RKO (cell line): ENCODE data around the gene ATG5.

Source experiments
- DNase-seq: peaks from one replicate; pipeline ENCODE4 v3.0.0-alpha.2; 2016; ENCODE audit warnings: low spot score

ATG5 gene

DNA sequence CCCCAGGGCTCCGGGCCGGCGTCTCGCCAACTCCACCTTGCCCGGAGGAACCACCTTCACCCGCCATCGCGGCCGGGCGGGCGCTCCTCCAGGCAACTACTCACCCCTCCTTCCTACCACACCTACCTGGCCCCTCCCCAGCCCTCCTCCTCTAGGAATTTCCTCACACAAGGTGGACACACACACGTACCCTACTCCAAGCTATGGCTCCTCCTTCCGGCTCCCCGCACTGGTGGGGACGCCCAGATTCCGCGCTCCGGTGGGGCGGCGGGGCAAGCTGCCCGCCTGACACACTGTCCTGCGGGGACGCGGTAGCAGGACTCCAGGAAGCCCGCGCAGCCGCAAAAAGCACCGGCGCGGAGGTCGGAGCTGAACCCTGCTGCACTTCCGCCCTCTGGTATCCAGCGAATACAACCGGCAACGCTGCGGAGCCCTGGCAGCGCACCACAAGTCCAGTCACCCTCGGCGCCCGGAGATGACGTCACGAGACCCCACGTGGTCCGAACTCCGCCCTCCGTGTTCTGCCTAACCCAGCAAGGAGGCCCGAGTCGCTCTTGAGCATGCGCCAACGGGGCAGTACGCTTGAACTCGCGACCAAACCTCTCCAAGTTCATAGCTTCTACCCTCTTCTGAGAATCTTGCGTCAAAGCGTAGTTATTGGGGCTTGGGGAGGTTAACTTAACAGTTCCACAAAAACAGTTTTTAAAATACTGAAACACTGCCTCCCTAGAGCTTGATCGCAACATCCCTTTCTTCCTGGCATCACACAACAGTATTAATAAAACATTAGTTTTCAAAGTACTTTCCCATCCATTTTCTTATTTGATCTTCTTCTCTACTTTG is at the start of gene ATG5:
Gene ATG5 (minus strand): TSS at position 425 of the 843 bp plus-strand sequence. CDS start 9,552 bp downstream, outside the sequence.
- DNase-seq: peak; percentile 98

GRCh38 chr6:106373502-106374239 is 48.1 kb upstream of the ATG5 start:
- no peak for DNase-seq

GRCh38 chr6:106372838-106373501 is 47.4 kb upstream of the ATG5 start:
- no peak for DNase-seq

DNA sequence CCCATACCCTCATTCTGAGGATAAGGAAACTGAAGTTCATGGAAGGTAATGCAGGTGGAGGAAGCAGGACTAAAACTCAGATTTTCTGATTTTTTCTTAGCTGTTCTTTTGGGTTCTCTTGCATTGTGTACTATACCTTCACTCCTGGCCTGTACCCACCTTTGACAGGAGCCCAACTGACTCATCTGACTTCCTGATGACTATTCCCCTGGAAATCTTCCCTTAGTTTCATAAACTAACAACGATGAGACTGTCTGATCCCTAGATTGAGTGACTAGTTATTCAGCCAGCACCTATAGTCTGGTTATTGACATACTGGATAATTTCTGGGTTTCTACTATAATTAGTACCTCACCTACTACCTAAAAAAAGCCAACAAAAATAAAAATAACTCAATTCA is 45.1 kb upstream of the ATG5 start:
- DNase-seq: no peak

DNA sequence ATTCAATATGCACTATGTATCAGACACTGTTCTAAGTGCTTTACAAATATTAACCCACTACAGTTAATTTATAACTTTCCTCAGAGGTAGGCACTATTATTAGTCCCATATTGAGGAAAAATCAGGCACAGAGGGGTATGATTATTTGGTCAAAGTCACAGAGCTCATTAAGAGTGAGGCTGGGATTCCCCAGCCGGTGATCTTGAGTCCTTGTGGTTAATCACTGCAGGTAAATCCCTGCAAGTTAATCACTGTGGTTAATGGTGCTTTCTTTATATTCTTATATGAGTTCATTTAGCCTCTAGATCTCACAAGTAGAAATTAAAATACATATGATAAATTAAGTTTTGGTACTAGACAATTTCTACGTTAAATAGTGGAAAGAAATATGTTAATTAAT is 44.2 kb upstream of the ATG5 start:
- no peak for DNase-seq

DNA sequence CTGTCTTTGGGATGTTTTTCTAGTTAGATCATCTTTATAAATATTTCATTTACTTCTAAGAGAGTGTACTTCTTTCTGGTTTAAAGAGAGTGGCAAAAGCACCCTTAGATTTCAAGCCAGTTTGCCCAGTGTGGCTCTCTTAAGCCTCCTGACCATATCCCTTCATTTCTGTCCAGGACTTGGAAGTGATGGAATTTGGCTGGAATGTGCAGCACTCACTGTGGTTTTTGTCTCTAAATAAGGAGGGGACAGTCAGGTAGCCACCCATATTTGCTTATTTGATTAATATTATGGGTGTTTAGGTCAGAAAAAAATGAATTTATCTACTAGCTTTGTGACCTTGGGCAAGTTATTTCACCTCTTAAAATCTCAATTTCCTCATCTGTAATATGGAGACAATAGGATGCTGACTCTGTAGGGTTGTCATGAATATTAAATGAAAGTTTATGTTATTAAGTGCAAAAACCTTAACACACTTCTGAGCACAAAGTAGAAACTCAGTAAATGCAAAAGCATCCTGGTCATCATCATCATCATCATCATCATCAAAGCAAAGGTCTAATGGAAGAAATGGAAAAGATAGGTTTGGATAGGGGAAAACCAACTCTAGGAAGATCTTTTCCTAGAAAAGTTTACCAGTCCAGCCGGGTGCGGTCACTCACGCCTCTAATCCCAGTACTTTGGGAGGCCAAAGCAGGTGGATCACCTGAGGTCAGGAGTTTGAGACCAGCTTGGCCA is 38.0 kb upstream of the ATG5 start:
- DNase-seq: no peak

GRCh38 chr6:106360989-106361430 is 35.5 kb upstream of the ATG5 start:
- no peak for DNase-seq

DNA sequence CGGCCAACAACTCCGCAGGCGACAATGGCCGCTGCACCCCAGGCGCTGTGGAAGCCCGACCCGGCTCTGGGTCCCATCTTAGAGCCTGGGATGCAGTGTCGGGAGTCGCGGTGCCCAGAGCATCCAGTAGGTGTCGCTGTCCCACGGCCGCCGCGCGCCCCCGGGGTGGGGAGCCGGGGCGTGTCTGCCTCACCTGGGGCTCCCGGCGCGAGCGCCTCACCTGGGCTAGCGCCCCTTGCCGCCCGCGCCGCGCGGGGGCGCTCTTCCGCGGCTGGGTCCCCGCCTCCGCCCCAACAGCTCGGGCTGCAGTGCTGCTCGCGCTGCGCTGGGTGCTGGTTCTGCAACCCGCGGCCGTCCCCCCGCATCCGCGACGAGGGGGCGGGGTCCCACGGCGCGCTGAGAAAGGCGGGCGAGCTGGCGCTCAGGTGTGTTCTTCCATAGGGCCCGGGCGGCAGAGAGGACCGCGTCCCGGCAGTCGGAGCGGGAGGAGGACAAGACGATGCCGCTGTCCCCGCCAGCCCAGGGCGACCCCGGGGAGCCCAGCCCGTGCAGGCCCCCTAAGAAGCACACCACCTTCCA is 34.9 kb upstream of the ATG5 start, which contains the start of gene CRYBG1:
Gene CRYBG1 (plus strand): TSS at position 308 of the 579 bp plus-strand sequence. CDS start 192 bp downstream, at position 500.
- DNase-seq: peak; percentile 19

- no peak for DNase-seq
Observed at GRCh38 chr6:106359959-106360409, 34.4 kb upstream of the ATG5 start.

DNA sequence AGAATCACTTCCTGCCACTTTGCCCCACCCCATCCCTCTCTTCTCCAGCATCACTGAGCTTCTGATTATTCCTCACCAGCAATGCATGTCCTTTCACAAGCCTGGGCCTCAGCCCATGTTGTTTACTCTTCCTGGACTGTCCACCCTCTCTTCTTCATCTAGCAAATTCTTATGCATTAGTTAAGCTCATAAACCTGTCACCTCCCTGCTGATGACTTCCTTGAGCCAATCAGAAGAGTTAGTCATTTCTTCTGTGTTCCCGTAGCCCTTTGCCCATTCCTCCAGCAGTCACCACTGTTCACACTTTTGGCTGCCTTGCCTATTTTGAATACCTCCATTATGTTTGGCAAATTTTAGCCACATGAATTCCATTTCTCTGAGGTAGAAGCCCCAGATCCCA is 30.8 kb upstream of the ATG5 start:
- DNase-seq: no peak

- no peak for DNase-seq
Observed at GRCh38 chr6:106347219-106347618, 21.7 kb upstream of the ATG5 start.

DNA sequence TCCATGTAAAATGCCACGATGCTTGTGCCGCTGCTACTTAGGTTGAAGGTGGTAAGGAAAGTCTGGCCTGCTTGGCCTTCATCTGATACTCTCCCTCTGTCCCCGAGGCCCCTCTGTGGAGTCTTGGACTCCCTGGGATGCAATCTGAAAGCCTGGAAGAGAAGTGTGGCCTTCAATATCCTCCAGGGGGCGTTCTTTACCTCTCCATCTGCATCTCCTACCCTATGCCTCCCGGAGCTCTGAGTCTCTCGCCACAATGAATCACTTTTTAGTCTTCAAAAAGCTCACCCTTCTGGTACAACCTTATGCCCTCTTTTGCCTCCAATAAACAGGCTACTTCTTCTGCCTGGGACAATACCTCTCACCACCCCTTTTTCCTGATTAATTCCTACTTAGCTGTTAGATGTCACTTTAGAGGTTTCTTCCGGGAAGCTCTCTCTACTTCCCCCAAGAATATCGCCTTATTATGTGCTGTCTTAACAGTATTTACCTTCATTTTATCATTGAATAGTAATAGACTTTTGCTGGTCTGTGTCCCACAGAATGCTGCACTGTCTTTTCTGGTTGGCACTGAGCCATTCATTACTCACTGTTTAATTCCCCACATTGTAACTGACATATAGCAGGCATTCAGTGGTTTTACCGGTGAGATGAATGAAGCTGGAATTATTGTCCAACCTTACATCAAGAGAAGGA is 13.9 kb upstream of the ATG5 start:
- peak; percentile 90 for DNase-seq

GRCh38 chr6:106334646-106335448 is 9.3 kb upstream of the ATG5 start:
- DNase-seq: peak; percentile 58

- peak; percentile 25 for DNase-seq
Observed at GRCh38 chr6:106324726-106325335, 729 bp downstream of the ATG5 start.

DNA sequence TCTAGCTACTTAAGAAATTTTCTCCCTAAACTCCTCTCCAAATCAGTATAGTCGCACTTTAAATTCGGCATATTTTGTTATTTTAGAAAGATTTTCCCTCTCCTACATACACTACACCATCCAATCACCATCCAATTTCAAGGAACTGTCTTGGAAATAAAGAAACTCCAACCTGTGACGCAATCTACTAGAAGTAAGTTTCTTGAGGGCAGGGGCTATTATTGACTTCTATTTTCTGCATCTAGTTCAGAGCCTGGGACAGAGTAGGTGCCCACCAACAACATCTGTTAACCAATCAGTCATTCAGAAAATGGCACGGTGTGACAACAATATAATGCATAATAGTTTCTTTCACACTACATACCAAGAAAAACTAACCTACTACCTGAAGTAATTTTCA is 3.6 kb downstream of the ATG5 start:
- DNase-seq: no peak

GRCh38 chr6:106318851-106319250 is 6.7 kb downstream of the ATG5 start:
- no peak for DNase-seq

DNA sequence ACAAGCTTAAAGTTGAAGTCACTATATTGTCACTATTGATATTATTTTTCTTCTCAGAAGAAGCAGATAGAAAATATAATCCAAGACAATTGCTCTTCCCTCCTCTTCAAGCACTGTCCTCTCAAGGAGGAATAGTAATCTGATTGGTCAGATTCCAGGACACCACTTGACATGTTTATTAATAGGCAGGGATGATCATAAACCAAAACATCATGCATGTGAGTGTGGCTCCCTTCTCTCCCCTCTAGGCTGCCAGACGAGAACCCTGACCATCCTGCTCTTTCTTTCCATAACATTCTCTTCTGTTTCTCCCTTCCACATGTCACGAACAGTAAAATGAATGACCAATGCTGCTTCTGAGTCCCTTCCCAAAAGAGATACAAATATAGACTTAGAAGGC is 7.5 kb downstream of the ATG5 start:
- DNase-seq: no peak

DNA sequence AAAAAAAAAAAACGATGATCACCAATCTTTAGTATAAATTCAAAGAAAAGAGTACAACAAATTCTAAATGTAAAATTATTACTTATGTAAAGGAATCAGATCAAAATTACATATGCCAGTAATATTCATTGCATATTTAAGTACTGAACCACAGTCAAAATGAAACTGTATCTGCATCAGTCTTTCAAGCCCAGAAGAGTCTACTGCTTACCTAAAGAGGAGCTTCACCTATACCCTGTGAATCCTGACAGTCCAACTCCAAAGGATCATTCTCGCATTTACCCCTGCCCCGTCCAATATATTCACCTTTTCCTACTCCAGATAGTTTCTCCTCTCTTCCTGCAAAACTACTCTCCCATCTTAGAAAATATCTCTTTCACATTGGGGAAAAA is 9.2 kb downstream of the ATG5 start:
- no peak for DNase-seq

- peak; percentile 14 for DNase-seq
Observed at GRCh38 chr6:106315765-106316374, 9.7 kb downstream of the ATG5 start.
